ENCODE measurements around the gene BUD31. TPM values are rescaled to one million over a fixed set of nuclear protein-coding genes. Genes with fewer than 3 reads are reported as not detected.
A peak's percentile ranks its signal among the peaks of the same experiment; 100 is the strongest.
"Not testable (repeated sequence)": the region's sequence is repeated elsewhere in the genome, so short reads cannot be mapped to it uniquely, and the experiment has no call there.

Gene BUD31
- polyA plus RNA-seq, 6 donors from 2014 or later: 129 to 201 (median 182) TPM

- Mint-ChIP-seq H3K36me3 (peaks cover 5 to 19% of the 10 kb centered on the region in 2 donors), H3K27me3 (no peaks in the 10 kb centered on the region), H3K27ac (peak overlapping the region in 4 of 6 donors; percentile 29 to 96 (median 60)), H3K4me1 (peaks cover 26 to 42% (median 38%) of the 10 kb centered on the region in 3 donors), H3K4me3 (peak overlapping the region; percentile 23 to 100 (median 96)), H3K9me3 (no peaks in the 10 kb centered on the region)
- DNase-seq: no peak
- no peak for ATAC-seq (ENCODE audit: low read depth in 2 of 2)
Observed at GRCh38 chr7:99410635-99411034, 1.9 kb downstream of the BUD31 start.

- not testable (repeated sequence) for H3K4me1 Mint-ChIP-seq; H3K9me3 Mint-ChIP-seq; DNase-seq; H3K4me3 Mint-ChIP-seq; ATAC-seq (ENCODE audit: low read depth in 2 of 2); H3K27me3 Mint-ChIP-seq
- H3K27ac Mint-ChIP-seq: peak overlapping the region in 1 of 6 donors; percentile 32
- H3K36me3 Mint-ChIP-seq: peaks cover 4 to 20% of the 10 kb centered on the region in 2 donors
Observed at GRCh38 chr7:99415513-99416127, 6.9 kb downstream of the BUD31 start.

- no peak for ATAC-seq (ENCODE audit: low read depth in 2 of 2)
- Mint-ChIP-seq H3K4me3 (peak overlapping the region in 1 of 8 donors; percentile 5), H3K36me3 (peaks cover 4 to 17% of the 10 kb centered on the region in 2 donors), H3K27me3 (no peaks in the 10 kb centered on the region), H3K9me3 (no peaks in the 10 kb centered on the region), H3K27ac (peak overlapping the region in 2 of 6 donors; percentile 6 to 77), H3K4me1 (peaks cover 0 to 6% (median 0%) of the 10 kb centered on the region in 3 donors)
- no peak for DNase-seq
Observed at GRCh38 chr7:99418260-99418659, 9.5 kb downstream of the BUD31 start.

- ATAC-seq (ENCODE audit: low read depth in 2 of 2) (no peak), DNase-seq (no peak)
- Mint-ChIP-seq H3K4me1 (peaks cover 0 to 6% (median 0%) of the 10 kb centered on the region in 3 donors), H3K36me3 (peaks cover 4 to 17% of the 10 kb centered on the region in 2 donors), H3K9me3 (no peaks in the 10 kb centered on the region), H3K27me3 (no peaks in the 10 kb centered on the region), H3K27ac (peak overlapping the region in 2 of 6 donors; percentile 75 to 88), H3K4me3 (no peak overlapping the region)
Observed at GRCh38 chr7:99419323-99420021, 10.7 kb downstream of the BUD31 start.

- DNase-seq: no peak
- Mint-ChIP-seq H3K27me3 (no peaks in the 10 kb centered on the region), H3K4me1 (peaks cover 0 to 1% (median 0%) of the 10 kb centered on the region in 3 donors), H3K27ac (peak overlapping the region in 2 of 6 donors; percentile 57 to 87), H3K4me3 (peak overlapping the region in 1 of 8 donors; percentile 3), H3K9me3 (no peaks in the 10 kb centered on the region), H3K36me3 (peaks cover 4 to 9% of the 10 kb centered on the region in 2 donors)
- no peak for ATAC-seq (ENCODE audit: low read depth in 2 of 2)
Observed at GRCh38 chr7:99420213-99420612, 11.4 kb downstream of the BUD31 start.

GRCh38 chr7:99420986-99421385, 12.2 kb downstream of the BUD31 start:
- Mint-ChIP-seq H3K4me1 (no peaks in the 10 kb centered on the region), H3K9me3 (no peaks in the 10 kb centered on the region), H3K27ac (no peak overlapping the region), H3K27me3 (no peaks in the 10 kb centered on the region), H3K36me3 (peaks cover 2 to 4% of the 10 kb centered on the region in 2 donors), H3K4me3 (no peak overlapping the region)
- no peak for ATAC-seq (ENCODE audit: low read depth in 2 of 2)
- no peak for DNase-seq

GRCh38 chr7:99422186-99422585, 13.4 kb downstream of the BUD31 start:
- Mint-ChIP-seq H3K4me1 (no peaks in the 10 kb centered on the region), H3K36me3 (no peaks in the 10 kb centered on the region), H3K27me3 (no peaks in the 10 kb centered on the region), H3K9me3 (no peaks in the 10 kb centered on the region), H3K27ac (peak overlapping the region in 2 of 6 donors; percentile 25 to 59), H3K4me3 (no peak overlapping the region)
- DNase-seq (no peak), ATAC-seq (ENCODE audit: low read depth in 2 of 2) (no peak)

- no peaks in the 10 kb centered on the region for H3K4me1 Mint-ChIP-seq
- DNase-seq (no peak), ATAC-seq (ENCODE audit: low read depth in 2 of 2) (no peak)
- no peaks in the 10 kb centered on the region for H3K9me3 Mint-ChIP-seq
- H3K27me3 Mint-ChIP-seq: no peaks in the 10 kb centered on the region
- no peak overlapping the region for H3K4me3 Mint-ChIP-seq
- H3K27ac Mint-ChIP-seq: peak overlapping the region in 1 of 6 donors; percentile 59
- no peaks in the 10 kb centered on the region for H3K36me3 Mint-ChIP-seq
Observed at GRCh38 chr7:99422625-99423024, 13.9 kb downstream of the BUD31 start.

GRCh38 chr7:99424932-99425730, 16.4 kb downstream of the BUD31 start:
- Mint-ChIP-seq H3K36me3 (no peaks in the 10 kb centered on the region), H3K27me3 (no peaks in the 10 kb centered on the region), H3K4me3 (no peak overlapping the region), H3K9me3 (no peaks in the 10 kb centered on the region), H3K4me1 (no peaks in the 10 kb centered on the region), H3K27ac (peak overlapping the region in 1 of 6 donors; percentile 24)
- DNase-seq (no peak), ATAC-seq (ENCODE audit: low read depth in 2 of 2) (no peak)

- no peak for ATAC-seq (ENCODE audit: low read depth in 2 of 2)
Observed at GRCh38 chr7:99428972-99429566, 20.3 kb downstream of the BUD31 start.

GRCh38 chr7:99429756-99430155, 21.0 kb downstream of the BUD31 start:
- H3K27me3 Mint-ChIP-seq: no peaks in the 10 kb centered on the region

More at GRCh38 chr7:99428972-99429566, 20.3 kb downstream of the BUD31 start:
- Mint-ChIP-seq H3K4me1 (peaks cover 0 to 5% (median 0%) of the 10 kb centered on the region in 3 donors), H3K27me3 (no peaks in the 10 kb centered on the region), H3K27ac (no peak overlapping the region), H3K9me3 (no peaks in the 10 kb centered on the region), H3K36me3 (no peaks in the 10 kb centered on the region), H3K4me3 (no peak overlapping the region)
- DNase-seq: no peak

GRCh38 chr7:99431756-99432540, 23.2 kb downstream of the BUD31 start:
- not testable (repeated sequence) for H3K36me3 Mint-ChIP-seq; H3K4me3 Mint-ChIP-seq; DNase-seq; ATAC-seq (ENCODE audit: low read depth in 2 of 2); H3K27me3 Mint-ChIP-seq; H3K4me1 Mint-ChIP-seq; H3K9me3 Mint-ChIP-seq
- H3K27ac Mint-ChIP-seq: peak overlapping the region in 1 of 6 donors; percentile 44

More at GRCh38 chr7:99429756-99430155, 21.0 kb downstream of the BUD31 start:
- Mint-ChIP-seq H3K9me3 (no peaks in the 10 kb centered on the region), H3K36me3 (no peaks in the 10 kb centered on the region), H3K4me1 (peaks cover 0 to 5% (median 0%) of the 10 kb centered on the region in 3 donors), H3K27ac (no peak overlapping the region), H3K4me3 (no peak overlapping the region)
- DNase-seq: no peak
- ATAC-seq (ENCODE audit: low read depth in 2 of 2): no peak

Data from naive B cell (primary cell).